GM23338 (cell line): ENCODE measurements around the gene SOS1. TPM values are rescaled to one million over a fixed set of nuclear protein-coding genes. Genes with fewer than 3 reads are reported as not detected.

Experiments
- ATAC-seq: fragments of 200-7000 bp; cut with Tn5 transposase; 3 replicates; pipeline ENCODE4 v1.9.1; 2020
- DNase-seq: peaks from one replicate; pipeline ENCODE4 v3.0.0-alpha.2; 2015; ENCODE audit warnings: low spot score
- H2AFZ ChIP-seq: fragments of 200-600 bp; sonication (generic); 2 replicates; pipeline ENCODE4 v1.8.0; 2016; ENCODE audit warnings: antibody characterized with exemption, mild to moderate bottlenecking, moderate library complexity
- H3F3A ChIP-seq: fragments of 200-600 bp; sonication (generic); replicated peaks from 2 replicates; pipeline ENCODE4 v1.8.0; 2017; ENCODE audit warnings: antibody characterized with exemption, mixed run types, low read depth
- H3K27ac ChIP-seq: fragments of 200-600 bp; sonication (generic); 2 replicates; pipeline ENCODE4 v1.6.1; 2016; ENCODE audit warnings: low read depth
- H3K27me3 ChIP-seq: fragments of 200-600 bp; sonication (generic); 2 replicates; pipeline ENCODE4 v1.8.0; 2016; ENCODE audit warnings: mild to moderate bottlenecking, mixed run types, moderate library complexity; ENCODE audit not compliant: insufficient read depth
- H3K36me3 ChIP-seq: fragments of 200-600 bp; sonication (generic); 2 replicates; pipeline ENCODE4 v1.8.0; 2016; ENCODE audit warnings: mild to moderate bottlenecking; ENCODE audit not compliant: insufficient read depth
- H3K4me1 ChIP-seq: fragments of 200-600 bp; sonication (generic); 2 replicates; pipeline ENCODE4 v1.8.0; 2016; ENCODE audit warnings: mild to moderate bottlenecking, moderate library complexity; ENCODE audit not compliant: insufficient read depth
- H3K4me2 ChIP-seq: fragments of 200-600 bp; sonication (generic); 2 replicates; pipeline ENCODE4 v1.7.1; 2017; ENCODE audit warnings: mixed run types
- H3K4me3 ChIP-seq: fragments of 200-600 bp; sonication (generic); 2 replicates; pipeline ENCODE4 v1.6.1; 2016; ENCODE audit warnings: mixed run types
- H3K79me2 ChIP-seq: fragments of 200-600 bp; sonication (generic); replicated peaks from 2 replicates; pipeline ENCODE4 v1.8.0; 2017; ENCODE audit warnings: mild to moderate bottlenecking; ENCODE audit not compliant: insufficient read depth
- H3K9me2 ChIP-seq: fragments of 200-600 bp; sonication (generic); 2 replicates; pipeline ENCODE4 v1.8.0; 2017; ENCODE audit not compliant: insufficient read depth
- H4K20me1 ChIP-seq: fragments of 200-600 bp; sonication (generic); replicated peaks from 2 replicates; pipeline ENCODE4 v1.8.0; 2017; ENCODE audit warnings: mild to moderate bottlenecking; ENCODE audit not compliant: insufficient read depth
- H3K27ac Mint-ChIP-seq: 2 replicates; pipeline ENCODE4 v1.8.0; 2020; ENCODE audit warnings: inconsistent platforms, mild to moderate bottlenecking, moderate library complexity, mixed read lengths
- H3K27me3 Mint-ChIP-seq: 3 replicates; pipeline ENCODE4 v1.8.0; 2022; ENCODE audit warnings: low read depth, mild to moderate bottlenecking, moderate library complexity, mixed read lengths, inconsistent platforms; ENCODE audit not compliant: insufficient read depth, poor library complexity
- H3K36me3 Mint-ChIP-seq: 3 replicates; pipeline ENCODE4 v1.8.0; 2021; ENCODE audit warnings: low read depth, mild to moderate bottlenecking, inconsistent platforms, moderate library complexity, mixed read lengths
- H3K4me1 Mint-ChIP-seq: 3 replicates; pipeline ENCODE4 v1.8.0; 2020; ENCODE audit warnings: mild to moderate bottlenecking, inconsistent platforms, mixed read lengths
- H3K4me3 Mint-ChIP-seq: 3 replicates; pipeline ENCODE4 v1.8.0; 2021; ENCODE audit warnings: moderate library complexity, mild to moderate bottlenecking, inconsistent platforms, mixed read lengths
- H3K9me3 Mint-ChIP-seq: 3 replicates; pipeline ENCODE4 v1.8.0; 2020; ENCODE audit warnings: moderate library complexity, mild to moderate bottlenecking, inconsistent platforms, mixed read lengths
- CREB1 ChIP-seq: fragments of 250-450 bp; sonication (Bioruptor Pico); IDR thresholded peaks from 2 replicates; pipeline ENCODE4 v1.5.0; 2020; ENCODE audit warnings: low read depth, mild to moderate bottlenecking, moderate library complexity
- EZH2 ChIP-seq: fragments of 200-600 bp; sonication (generic); IDR thresholded peaks from one replicate; pipeline ENCODE4 v1.8.0; 2017; ENCODE audit warnings: antibody characterized with exemption, mild to moderate bottlenecking, low read depth; ENCODE audit not compliant: unreplicated experiment
- EZH2phosphoT487 ChIP-seq: fragments of 200-600 bp; sonication (generic); IDR thresholded peaks from one replicate; pipeline ENCODE4 v1.8.1; 2018; ENCODE audit warnings: antibody characterized with exemption; ENCODE audit not compliant: unreplicated experiment
- JUNB ChIP-seq: IDR thresholded peaks from one replicate; pipeline ENCODE4 v1.6.1; 2016; ENCODE audit warnings: antibody characterized with exemption; ENCODE audit not compliant: unreplicated experiment
- NANOG ChIP-seq: IDR thresholded peaks from 2 replicates; pipeline ENCODE4 v1.6.1; 2016; ENCODE audit warnings: antibody characterized with exemption, borderline replicate concordance
- POLR2AphosphoS5 ChIP-seq: IDR thresholded peaks from 2 replicates; pipeline ENCODE4 v1.6.1; 2016; ENCODE audit warnings: antibody characterized with exemption, low read depth
- STAT1 ChIP-seq: IDR thresholded peaks from one replicate; pipeline ENCODE4 v1.6.1; 2016; ENCODE audit warnings: antibody characterized with exemption; ENCODE audit not compliant: unreplicated experiment
- ZNF114 ChIP-seq: fragments of 250-450 bp; sonication (Bioruptor Pico); IDR thresholded peaks from 2 replicates; pipeline ENCODE4 v1.5.0; 2020; ENCODE audit warnings: mild to moderate bottlenecking, moderate library complexity
- ZNF331 ChIP-seq: fragments of 250-450 bp; sonication (Bioruptor Pico); IDR thresholded peaks from 2 replicates; pipeline ENCODE4 v1.5.0; 2020; ENCODE audit warnings: low read depth, mild to moderate bottlenecking, moderate library complexity
- polyA plus RNA-seq: library from polyadenylated mRNA; unstranded; fragments of >200 nt; fragmentation: Nextera tagmentation; extraction: Ambion mirVana; gene quantifications from 2 replicates; pipeline ENCODE4 v1.2.1, GENCODE V29; 2016
- total RNA-seq: library from RNA; depleted of rRNA; stranded (reverse); fragments of >200 nt; shearing (Covaris generic); gene quantifications from 2 replicates; pipeline ENCODE4 v1.2.3, GENCODE V29; 2014
- TF ChIP-seq, protein P1 (sequence below): IDR thresholded peaks from 2 replicates; pipeline ENCODE4 v1.6.1; 2016; ENCODE audit warnings: antibody characterized with exemption
- TF ChIP-seq, protein P2 (sequence below): IDR thresholded peaks from one replicate; pipeline ENCODE4 v1.6.1; 2018; ENCODE audit warnings: antibody characterized with exemption; ENCODE audit not compliant: unreplicated experiment
- TF ChIP-seq, protein P3 (sequence below), 2 experiments: fragments of 200-600 bp in 1 of 2; sonication (generic) in 1 of 2; conservative IDR thresholded peaks; 2 replicates each; pipeline versions ENCODE4 v1.5.1 to v1.6.1; 2016 to 2017; ENCODE audit warnings: antibody characterized with exemption in 2 of 2, low read depth in 2 of 2, mild to moderate bottlenecking in 2 of 2, moderate library complexity in 1 of 2
- TF ChIP-seq, protein P4 (sequence below): fragments of 250-450 bp; sonication (Bioruptor Pico); IDR thresholded peaks from 2 replicates; pipeline ENCODE4 v1.5.0; 2020; ENCODE audit warnings: mild to moderate bottlenecking, moderate library complexity

Gene SOS1
- total and polyA plus RNA-seq, 2 experiments from 2014 or later: 13.4 to 21.9 TPM

DNA sequence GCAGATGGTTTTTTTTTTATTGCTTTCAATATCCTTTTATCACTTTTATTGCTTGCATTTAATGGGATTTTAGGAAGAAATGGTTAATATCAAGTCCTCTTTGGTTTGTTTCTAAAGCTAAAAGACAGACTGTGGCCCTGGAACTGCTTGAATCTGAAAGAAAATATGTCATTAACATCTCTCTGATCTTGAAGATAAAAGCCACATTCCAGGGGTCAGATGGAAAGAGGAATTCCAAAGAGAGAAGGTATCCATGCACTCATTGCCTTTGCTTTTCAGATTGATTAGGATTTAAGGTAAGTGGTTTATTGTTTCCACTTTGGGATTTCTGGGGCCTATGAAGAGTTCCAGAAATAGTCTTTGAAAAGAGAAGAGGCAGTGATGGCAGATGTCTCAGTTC, 177.1 kb downstream of the SOS1 start:
- H3K27me3 Mint-ChIP-seq: no peaks in the 10 kb centered on the region
- Histone ChIP-seq H3K9me2 (no peaks in the 10 kb centered on the region), H3K36me3 (no peaks in the 10 kb centered on the region), H4K20me1 (no peaks in the 10 kb centered on the region), H3K4me1 (peaks cover 10% of the 10 kb centered on the region), H3K79me2 (no peaks in the 10 kb centered on the region), H2AFZ (no peak overlapping the region), H3K27ac (no peak overlapping the region), H3K4me2 (0 out of 2 replicates have a peak overlapping the region, but pooled peaks have one; percentile 2), H3F3A (no peaks in the 10 kb centered on the region), H3K4me3 (no peak overlapping the region), H3K27me3 (no peaks in the 10 kb centered on the region)
- H3K4me1 Mint-ChIP-seq: peaks cover 25% of the 10 kb centered on the region
- no peak overlapping the region for H3K27ac Mint-ChIP-seq
- ATAC-seq (peak; percentile 24; the same call in 2 of the 3 replicates), DNase-seq (peak; percentile 73)
- H3K4me3 Mint-ChIP-seq: no peak overlapping the region
- H3K36me3 Mint-ChIP-seq: no peaks in the 10 kb centered on the region
- TF ChIP-seq, protein P1, sequence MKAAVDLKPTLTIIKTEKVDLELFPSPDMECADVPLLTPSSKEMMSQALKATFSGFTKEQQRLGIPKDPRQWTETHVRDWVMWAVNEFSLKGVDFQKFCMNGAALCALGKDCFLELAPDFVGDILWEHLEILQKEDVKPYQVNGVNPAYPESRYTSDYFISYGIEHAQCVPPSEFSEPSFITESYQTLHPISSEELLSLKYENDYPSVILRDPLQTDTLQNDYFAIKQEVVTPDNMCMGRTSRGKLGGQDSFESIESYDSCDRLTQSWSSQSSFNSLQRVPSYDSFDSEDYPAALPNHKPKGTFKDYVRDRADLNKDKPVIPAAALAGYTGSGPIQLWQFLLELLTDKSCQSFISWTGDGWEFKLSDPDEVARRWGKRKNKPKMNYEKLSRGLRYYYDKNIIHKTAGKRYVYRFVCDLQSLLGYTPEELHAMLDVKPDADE: no peak
- TF ChIP-seq POLR2AphosphoS5 (no peak), NANOG (no peak; the same call in 1 of the 2 replicates), ZNF331 (no peak), EZH2 (no peak), ZNF114 (CRISPR knock-in tag) (no peak), EZH2phosphoT487 (no peak), CREB1 (no peak), JUNB (no peak), STAT1 (no peak)
- TF ChIP-seq, protein P2, sequence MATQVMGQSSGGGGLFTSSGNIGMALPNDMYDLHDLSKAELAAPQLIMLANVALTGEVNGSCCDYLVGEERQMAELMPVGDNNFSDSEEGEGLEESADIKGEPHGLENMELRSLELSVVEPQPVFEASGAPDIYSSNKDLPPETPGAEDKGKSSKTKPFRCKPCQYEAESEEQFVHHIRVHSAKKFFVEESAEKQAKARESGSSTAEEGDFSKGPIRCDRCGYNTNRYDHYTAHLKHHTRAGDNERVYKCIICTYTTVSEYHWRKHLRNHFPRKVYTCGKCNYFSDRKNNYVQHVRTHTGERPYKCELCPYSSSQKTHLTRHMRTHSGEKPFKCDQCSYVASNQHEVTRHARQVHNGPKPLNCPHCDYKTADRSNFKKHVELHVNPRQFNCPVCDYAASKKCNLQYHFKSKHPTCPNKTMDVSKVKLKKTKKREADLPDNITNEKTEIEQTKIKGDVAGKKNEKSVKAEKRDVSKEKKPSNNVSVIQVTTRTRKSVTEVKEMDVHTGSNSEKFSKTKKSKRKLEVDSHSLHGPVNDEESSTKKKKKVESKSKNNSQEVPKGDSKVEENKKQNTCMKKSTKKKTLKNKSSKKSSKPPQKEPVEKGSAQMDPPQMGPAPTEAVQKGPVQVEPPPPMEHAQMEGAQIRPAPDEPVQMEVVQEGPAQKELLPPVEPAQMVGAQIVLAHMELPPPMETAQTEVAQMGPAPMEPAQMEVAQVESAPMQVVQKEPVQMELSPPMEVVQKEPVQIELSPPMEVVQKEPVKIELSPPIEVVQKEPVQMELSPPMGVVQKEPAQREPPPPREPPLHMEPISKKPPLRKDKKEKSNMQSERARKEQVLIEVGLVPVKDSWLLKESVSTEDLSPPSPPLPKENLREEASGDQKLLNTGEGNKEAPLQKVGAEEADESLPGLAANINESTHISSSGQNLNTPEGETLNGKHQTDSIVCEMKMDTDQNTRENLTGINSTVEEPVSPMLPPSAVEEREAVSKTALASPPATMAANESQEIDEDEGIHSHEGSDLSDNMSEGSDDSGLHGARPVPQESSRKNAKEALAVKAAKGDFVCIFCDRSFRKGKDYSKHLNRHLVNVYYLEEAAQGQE: no peak
- TF ChIP-seq, protein P3, sequence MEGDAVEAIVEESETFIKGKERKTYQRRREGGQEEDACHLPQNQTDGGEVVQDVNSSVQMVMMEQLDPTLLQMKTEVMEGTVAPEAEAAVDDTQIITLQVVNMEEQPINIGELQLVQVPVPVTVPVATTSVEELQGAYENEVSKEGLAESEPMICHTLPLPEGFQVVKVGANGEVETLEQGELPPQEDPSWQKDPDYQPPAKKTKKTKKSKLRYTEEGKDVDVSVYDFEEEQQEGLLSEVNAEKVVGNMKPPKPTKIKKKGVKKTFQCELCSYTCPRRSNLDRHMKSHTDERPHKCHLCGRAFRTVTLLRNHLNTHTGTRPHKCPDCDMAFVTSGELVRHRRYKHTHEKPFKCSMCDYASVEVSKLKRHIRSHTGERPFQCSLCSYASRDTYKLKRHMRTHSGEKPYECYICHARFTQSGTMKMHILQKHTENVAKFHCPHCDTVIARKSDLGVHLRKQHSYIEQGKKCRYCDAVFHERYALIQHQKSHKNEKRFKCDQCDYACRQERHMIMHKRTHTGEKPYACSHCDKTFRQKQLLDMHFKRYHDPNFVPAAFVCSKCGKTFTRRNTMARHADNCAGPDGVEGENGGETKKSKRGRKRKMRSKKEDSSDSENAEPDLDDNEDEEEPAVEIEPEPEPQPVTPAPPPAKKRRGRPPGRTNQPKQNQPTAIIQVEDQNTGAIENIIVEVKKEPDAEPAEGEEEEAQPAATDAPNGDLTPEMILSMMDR (conservative IDR thresholded peaks at IDR 0.05; ENCODE audit: low read depth in 2 of 2): no peak
- TF ChIP-seq, protein P4, sequence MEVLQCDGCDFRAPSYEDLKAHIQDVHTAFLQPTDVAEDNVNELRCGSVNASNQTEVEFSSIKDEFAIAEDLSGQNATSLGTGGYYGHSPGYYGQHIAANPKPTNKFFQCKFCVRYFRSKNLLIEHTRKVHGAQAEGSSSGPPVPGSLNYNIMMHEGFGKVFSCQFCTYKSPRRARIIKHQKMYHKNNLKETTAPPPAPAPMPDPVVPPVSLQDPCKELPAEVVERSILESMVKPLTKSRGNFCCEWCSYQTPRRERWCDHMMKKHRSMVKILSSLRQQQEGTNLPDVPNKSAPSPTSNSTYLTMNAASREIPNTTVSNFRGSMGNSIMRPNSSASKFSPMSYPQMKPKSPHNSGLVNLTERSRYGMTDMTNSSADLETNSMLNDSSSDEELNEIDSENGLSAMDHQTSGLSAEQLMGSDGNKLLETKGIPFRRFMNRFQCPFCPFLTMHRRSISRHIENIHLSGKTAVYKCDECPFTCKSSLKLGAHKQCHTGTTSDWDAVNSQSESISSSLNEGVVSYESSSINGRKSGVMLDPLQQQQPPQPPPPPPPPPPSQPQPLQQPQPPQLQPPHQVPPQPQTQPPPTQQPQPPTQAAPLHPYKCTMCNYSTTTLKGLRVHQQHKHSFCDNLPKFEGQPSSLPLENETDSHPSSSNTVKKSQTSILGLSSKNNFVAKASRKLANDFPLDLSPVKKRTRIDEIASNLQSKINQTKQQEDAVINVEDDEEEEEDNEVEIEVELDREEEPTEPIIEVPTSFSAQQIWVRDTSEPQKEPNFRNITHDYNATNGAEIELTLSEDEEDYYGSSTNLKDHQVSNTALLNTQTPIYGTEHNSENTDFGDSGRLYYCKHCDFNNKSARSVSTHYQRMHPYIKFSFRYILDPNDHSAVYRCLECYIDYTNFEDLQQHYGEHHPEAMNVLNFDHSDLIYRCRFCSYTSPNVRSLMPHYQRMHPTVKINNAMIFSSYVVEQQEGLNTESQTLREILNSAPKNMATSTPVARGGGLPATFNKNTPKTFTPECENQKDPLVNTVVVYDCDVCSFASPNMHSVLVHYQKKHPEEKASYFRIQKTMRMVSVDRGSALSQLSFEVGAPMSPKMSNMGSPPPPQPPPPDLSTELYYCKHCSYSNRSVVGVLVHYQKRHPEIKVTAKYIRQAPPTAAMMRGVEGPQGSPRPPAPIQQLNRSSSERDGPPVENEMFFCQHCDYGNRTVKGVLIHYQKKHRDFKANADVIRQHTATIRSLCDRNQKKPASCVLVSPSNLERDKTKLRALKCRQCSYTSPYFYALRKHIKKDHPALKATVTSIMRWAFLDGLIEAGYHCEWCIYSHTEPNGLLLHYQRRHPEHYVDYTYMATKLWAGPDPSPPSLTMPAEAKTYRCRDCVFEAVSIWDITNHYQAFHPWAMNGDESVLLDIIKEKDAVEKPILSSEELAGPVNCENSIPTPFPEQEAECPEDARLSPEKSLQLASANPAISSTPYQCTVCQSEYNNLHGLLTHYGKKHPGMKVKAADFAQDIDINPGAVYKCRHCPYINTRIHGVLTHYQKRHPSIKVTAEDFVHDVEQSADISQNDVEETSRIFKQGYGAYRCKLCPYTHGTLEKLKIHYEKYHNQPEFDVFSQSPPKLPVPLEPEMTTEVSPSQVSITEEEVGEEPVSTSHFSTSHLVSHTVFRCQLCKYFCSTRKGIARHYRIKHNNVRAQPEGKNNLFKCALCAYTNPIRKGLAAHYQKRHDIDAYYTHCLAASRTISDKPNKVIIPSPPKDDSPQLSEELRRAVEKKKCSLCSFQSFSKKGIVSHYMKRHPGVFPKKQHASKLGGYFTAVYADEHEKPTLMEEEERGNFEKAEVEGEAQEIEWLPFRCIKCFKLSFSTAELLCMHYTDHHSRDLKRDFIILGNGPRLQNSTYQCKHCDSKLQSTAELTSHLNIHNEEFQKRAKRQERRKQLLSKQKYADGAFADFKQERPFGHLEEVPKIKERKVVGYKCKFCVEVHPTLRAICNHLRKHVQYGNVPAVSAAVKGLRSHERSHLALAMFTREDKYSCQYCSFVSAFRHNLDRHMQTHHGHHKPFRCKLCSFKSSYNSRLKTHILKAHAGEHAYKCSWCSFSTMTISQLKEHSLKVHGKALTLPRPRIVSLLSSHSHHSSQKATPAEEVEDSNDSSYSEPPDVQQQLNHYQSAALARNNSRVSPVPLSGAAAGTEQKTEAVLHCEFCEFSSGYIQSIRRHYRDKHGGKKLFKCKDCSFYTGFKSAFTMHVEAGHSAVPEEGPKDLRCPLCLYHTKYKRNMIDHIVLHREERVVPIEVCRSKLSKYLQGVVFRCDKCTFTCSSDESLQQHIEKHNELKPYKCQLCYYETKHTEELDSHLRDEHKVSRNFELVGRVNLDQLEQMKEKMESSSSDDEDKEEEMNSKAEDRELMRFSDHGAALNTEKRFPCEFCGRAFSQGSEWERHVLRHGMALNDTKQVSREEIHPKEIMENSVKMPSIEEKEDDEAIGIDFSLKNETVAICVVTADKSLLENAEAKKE (CRISPR knock-in tag): no peak
- H3K9me3 Mint-ChIP-seq: no peaks in the 10 kb centered on the region
